Measurements from ENCODE around the gene SERPINA1.
"Not testable (repeated sequence)": the region's sequence is repeated elsewhere in the genome, so short reads cannot be mapped to it uniquely, and the experiment has no call there.

SERPINA1 gene

GRCh38 chr14:94360945-94361565 lies 27.3 kb downstream of the SERPINA1 start:
- DNase-seq (ENCODE audit: low spot score) = no peak
- TF ChIP-seq CTCF (IDR thresholded peaks at IDR 0.05; ENCODE audit: borderline replicate concordance, control extremely low read depth, extremely low read depth, insufficient read depth, missing control alignments) = no peak
- in situ Hi-C loops (cut with MboI; ENCODE audit: low sequenced_read_pairs, unreplicated experiment) = no loop called here

DNA sequence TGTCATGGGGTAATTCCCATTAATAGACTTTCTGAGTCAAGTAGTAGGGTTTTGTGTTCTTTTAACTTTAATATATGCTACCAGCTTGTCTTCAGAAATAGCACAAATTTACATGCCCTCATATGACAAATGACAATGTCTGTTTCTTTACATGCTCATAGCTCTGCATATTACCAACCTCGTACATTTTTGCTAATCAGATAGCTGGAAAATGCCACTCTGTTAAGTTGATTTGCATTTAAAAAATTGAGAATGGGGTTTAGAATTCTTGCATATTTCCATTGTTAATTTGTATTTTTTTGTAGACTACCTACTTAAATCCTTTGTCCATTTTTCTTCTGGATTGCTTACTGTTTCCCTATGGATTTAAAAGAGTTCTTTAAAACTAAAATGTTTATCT lies 31.2 kb downstream of the SERPINA1 start:
- DNase-seq (ENCODE audit: low spot score) = no peak
- in situ Hi-C loops (cut with MboI; ENCODE audit: low sequenced_read_pairs, unreplicated experiment) = no loop called here
- TF ChIP-seq CTCF (IDR thresholded peaks at IDR 0.05; ENCODE audit: borderline replicate concordance, control extremely low read depth, extremely low read depth, insufficient read depth, missing control alignments) = no peak

GRCh38 chr14:94356379-94357056 lies 31.9 kb downstream of the SERPINA1 start:
- in situ Hi-C loops (cut with MboI; ENCODE audit: low sequenced_read_pairs, unreplicated experiment) = no loop called here
- no peak for DNase-seq (ENCODE audit: low spot score)
- no peak for TF ChIP-seq CTCF (IDR thresholded peaks at IDR 0.05; ENCODE audit: borderline replicate concordance, control extremely low read depth, extremely low read depth, insufficient read depth, missing control alignments)

GRCh38 chr14:94355191-94355794 lies 33.1 kb downstream of the SERPINA1 start:
- DNase-seq (ENCODE audit: low spot score) = no peak
- peak; percentile 12 for TF ChIP-seq CTCF (IDR thresholded peaks at IDR 0.05; ENCODE audit: borderline replicate concordance, control extremely low read depth, extremely low read depth, insufficient read depth, missing control alignments)
- in situ Hi-C loops (cut with MboI; ENCODE audit: low sequenced_read_pairs, unreplicated experiment) = no loop called here

DNA sequence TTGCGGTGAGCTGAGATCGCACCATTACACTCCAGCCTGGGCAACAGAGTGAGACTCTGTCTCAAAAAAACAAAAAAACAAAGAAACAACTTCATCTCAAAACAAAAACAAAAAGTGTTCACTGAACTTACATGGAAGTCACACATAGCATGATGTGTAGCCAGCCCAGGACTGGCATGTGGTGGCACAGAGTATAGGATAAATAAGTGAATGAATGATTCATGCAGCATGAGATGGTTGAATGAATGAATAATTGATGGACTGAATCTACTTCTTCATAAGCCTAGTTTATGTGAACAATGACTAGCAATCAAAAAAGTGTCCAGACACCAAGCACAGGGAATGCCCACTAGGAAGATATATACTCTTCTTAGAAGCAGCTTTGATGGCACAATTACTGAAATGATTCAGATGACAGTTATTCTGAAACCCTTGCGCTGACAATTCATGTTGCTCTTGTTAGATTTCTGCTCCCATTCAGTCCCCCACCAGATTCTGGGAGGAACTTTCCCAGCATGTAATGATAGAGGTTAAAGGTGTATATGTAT lies 33.7 kb downstream of the SERPINA1 start:
- in situ Hi-C loops (cut with MboI; ENCODE audit: low sequenced_read_pairs, unreplicated experiment) = no loop called here
- no peak for DNase-seq (ENCODE audit: low spot score)
- TF ChIP-seq CTCF (IDR thresholded peaks at IDR 0.05; ENCODE audit: borderline replicate concordance, control extremely low read depth, extremely low read depth, insufficient read depth, missing control alignments) = no peak

GRCh38 chr14:94354190-94354589 lies 34.2 kb downstream of the SERPINA1 start:
- in situ Hi-C loops (cut with MboI; ENCODE audit: low sequenced_read_pairs, unreplicated experiment); DNase-seq (ENCODE audit: low spot score): not testable (repeated sequence)

- DNase-seq (ENCODE audit: low spot score) = no peak
- in situ Hi-C loops (cut with MboI; ENCODE audit: low sequenced_read_pairs, unreplicated experiment) = no loop called here
- no peak for TF ChIP-seq CTCF (IDR thresholded peaks at IDR 0.05; ENCODE audit: borderline replicate concordance, control extremely low read depth, extremely low read depth, insufficient read depth, missing control alignments)
Measured at GRCh38 chr14:94349276-94349675, 39.1 kb downstream of the SERPINA1 start.

Measured in GM13976 (cell line).